ENCODE data around the gene MEF2D.

Gene MEF2D

DNA sequence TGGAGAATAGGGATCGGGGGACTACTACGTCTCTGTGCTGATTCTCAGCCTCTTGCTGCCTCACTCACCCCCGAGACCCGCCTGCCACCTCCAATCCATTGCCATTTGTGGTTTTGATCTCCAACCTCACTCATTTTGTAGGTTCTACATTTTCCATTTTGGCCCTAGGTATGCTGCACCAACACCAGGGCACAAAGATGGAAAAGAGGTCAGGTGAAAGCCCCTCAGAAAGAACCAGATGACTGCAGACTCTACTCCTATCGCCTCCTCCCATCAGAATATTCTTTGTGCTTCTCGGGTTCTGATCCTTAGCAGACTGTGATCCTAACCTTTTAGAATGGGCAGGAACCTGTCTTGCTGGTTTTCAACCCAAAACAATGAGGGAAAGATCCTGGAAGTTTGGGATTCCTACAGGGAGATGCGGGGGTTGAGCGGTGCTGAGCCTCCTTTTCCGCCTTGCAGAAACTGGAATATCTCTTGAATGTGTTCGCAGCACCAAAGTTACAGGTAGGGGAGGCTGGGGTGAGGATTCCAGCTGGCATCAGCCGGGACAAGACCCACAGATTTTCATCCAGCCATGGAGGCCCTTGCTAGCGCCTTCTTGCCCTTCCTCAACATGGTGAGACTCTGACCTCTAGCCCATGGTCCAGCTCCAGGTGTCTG lies 78.5 kb downstream of the MEF2D start:
- no peak for DNase-seq

DNA sequence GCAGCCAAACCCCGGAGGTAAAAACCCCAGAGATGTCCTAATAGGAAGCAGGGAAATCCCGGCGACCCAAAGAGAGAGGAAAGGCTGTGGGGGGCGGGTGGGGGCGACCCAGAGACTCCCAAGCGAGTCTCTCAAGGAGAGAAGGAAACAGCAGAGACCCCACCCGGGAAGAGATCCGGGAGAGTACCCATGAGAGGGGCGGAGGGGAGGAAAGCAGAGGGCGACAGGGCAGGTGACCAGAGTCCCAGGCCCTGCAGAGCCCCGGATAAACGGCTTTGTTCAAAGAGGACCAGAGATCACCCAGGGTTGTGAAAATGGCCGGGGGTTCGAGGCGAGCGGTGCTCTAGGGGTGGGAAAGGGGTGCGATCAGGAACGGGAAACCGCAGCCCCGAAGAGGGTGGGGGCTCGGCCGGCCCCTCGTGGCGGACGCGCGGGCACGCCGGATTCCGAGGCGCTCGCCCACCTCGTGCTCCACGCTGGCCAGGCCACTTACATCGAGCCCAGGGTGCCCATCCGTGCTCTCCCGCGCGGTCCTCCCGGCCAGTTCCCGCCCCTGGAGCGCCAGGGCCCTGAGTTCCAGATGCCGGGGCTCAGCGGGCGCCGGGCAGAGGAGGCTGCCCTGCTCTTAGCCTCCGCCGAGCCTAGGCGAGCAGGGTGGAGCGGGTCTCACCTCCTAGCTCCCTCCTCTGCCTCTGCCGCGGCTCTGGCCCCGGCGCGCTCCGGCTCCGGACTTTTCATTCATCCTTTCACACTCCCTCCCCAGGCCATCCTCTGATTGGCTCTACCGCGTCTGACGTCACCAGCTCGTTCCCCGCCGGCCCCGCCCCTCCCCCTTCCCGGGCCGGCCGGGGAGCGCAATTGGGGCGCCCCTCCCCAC lies 79.3 kb downstream of the MEF2D start:
- peak; percentile 94 for DNase-seq

DNA sequence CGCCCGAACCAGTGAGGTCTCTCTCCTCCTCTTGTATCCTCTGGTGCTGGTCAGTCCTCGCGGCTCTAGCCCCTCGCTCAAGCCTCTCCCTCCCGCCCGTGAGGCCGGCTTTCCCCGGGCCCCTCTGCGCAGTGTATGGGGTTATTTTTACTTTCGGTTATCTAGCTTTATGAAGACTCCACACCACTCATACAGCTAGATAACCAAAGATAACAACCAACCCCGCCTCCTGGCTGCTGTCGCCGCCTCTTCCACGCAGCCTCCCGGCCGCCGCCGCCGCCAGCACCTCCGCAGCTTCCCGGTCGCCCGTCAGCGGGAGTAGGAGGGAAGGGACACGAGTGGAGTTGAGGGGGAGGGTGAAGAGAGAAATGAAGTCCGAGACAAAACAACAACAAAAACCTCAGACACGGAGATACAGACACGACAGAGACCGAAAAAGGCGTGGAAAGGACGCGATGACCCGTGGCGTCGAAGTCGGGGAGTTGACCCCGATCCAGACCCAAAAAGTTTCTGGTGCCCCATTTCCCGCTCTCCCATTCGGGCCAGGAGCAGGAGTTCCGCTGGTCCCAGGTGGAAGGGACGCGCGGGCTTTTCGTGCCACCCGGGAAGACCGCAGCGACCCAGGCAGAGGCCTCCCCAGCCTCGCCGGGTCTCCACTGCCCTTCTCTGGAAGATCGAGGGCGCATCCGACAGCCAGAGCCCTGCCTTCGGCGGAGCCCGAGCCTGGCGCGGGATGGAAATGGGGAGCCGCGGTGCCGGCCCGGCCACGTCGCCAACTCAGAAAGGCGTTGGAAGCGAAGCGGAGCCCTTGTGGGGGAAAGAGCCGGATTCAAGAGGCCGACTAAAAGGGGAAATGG lies 80.1 kb downstream of the MEF2D start:
- DNase-seq: no peak

DNA sequence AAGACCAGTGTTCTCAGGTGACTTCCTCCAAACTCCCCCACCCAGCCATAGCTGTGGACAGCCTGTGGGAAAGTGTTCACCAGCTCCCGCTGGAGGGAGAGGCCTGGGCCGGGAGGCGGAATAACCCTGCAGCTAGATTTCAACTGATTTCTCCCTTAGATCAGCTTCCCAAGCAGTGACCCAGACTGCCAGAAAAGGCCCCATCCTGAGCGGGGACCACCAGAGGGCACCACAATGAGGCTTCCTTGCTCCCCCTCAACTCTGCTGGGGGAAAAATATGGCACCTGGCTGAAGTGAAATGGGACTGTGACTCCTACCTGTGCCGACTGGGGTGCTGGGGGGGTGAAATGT lies 80.7 kb downstream of the MEF2D start:
- DNase-seq: no peak

DNA sequence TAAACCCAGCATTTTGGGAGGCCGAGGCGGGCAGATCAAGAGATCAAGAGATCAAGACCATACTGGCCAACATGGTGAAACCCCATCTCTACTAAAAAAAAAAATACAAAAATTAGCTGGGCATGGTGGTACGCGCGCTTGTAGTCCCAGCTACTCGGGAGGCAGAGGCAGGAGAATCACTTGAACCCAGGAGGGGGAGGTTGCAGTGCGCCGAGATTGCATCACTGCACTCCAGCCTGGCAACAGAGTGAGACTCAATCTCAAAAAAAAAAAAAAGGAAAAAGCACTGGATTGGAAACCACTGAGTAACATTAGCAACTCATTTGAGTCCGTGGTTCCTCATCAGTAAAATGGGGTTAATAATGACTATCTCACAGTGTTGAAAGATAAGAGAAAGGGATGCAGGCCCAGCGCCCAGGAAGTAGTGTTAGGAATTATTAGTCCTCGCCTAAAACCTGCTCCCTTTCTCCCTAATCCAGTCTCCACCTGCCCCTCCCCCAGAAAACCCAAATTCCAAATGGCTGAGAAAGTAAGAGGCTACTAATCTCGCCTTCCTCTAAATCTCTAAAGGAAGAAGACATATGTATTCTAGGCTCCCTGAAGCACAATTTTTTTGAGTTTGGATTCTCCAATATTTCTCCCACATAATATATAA lies 82.0 kb downstream of the MEF2D start:
- no peak for DNase-seq

DNA sequence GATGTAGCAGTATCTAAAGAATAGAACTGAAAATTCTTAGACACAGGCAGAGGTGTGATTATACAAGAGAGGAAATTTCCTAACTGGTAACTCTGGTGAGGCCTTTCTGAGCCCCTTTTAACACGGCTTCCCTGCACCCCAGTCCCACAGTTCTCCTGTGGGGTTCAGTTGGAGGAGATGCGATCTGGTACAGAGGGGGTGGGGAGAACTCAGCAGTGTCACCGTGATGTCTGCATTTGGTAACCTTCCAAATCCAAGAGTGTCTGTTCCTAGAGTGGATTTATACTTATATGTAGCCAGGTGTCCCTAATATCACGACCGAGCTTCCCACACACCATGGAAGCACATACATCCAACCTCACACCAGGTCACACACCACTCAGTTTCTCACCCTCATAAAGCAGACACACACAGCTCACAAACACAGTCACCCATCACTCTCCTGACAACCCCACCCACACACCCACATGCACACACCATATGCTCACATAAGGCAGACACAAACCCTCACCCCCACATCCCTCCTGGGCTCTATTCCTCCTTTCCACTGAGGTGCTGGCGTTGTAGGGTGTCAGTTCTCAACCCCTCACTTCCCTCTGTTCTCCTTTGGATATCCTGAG lies 83.1 kb downstream of the MEF2D start:
- DNase-seq: no peak

DNA sequence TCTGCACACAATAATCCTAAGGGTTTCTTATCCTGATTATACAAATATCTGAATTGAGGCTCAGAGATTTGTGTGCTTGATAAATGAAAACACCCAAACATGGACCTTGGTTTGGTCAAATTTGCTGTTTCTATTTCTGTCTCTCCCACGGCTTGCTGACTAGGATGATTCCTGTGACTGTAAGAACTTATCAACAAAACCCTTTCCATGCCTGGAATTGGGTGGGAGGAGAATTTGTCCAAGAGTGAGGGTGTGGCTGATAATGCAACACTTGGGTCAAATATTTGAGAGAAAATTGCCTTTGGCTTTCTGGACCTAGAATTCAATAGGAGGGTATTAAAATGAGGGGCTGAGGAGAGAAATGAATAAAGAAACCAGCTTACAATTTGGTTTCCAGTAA lies 83.6 kb downstream of the MEF2D start:
- no peak for DNase-seq

DNA sequence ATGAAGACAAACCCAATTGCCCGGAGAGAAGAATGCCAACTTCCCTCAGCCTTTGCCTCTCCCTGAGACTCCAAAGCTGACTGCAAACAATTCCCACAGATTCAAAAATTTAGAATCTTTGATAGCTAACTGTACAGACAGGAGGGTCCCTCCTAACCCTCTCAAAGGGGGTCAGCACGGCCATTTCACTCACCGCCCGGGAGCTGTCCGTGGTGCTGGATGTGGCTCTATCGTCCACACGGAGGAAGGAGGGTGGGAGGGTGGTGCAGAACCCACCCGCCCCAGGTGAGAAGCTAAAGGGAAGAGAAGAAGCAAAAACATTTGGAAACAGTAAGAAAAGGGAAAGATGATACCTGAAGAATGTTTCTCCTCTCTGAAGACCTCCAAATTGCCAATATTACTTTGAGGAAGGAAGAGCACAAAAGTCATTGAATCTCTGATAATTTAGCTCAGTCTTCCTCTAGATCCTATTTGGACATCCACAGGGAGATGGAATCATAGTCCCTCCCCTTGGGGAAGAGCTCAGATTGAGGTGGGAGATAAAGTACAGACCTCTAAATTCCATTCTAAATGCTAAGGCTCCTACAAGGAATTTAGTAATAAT lies 86.0 kb downstream of the MEF2D start:
- DNase-seq: no peak

Data from NCI-H345 (cell line).